ENCODE results near the gene BCAR1. TPM values are rescaled to one million over a fixed set of nuclear protein-coding genes. Genes with fewer than 3 reads are reported as not detected.

BCAR1 gene
- total RNA-seq, 1 experiment from 2014 or later, result 58.6 TPM

DNA sequence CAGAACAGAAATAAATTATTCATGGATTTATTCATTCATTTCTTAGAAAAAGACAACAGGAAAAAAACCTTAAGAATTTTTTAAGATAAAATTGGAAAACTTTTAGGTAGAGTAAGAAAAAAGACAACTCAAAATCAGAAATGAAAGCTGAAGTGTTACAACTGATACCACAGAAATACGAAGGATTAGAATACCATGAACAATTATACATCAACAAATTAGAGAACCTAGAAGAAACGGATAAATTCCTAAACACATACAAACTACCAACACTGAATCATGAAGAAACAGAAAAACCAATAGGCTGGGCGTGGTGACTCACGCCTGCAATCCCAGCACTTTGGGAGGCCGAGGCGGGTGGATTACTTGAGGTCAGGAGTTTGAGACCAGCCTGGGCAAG, 72.2 kb downstream of the BCAR1 start:
- no peak overlapping the region for H3K4me3 Mint-ChIP-seq (ENCODE audit: unreplicated experiment)
- DNase-seq (ENCODE audit: unreplicated experiment), result no peak
- intact Hi-C loops (cut with micrococcal nuclease), result no loop called here
- BruUV-seq (replicated peaks), result no TSS peak
- peaks cover 11% of the 10 kb centered on the region for H3K9me3 Mint-ChIP-seq (ENCODE audit: unreplicated experiment)
- no peaks in the 10 kb centered on the region for H3K27me3 Mint-ChIP-seq (ENCODE audit: insufficient read depth, unreplicated experiment)
- ChIA-PET CTCF (no interaction called here), POLR2A (no interaction called here)
- H3K36me3 Mint-ChIP-seq (ENCODE audit: insufficient read depth, unreplicated experiment), result no peaks in the 10 kb centered on the region
- no peak overlapping the region for H3K27ac Mint-ChIP-seq (ENCODE audit: low read depth, unreplicated experiment)
- no peaks in the 10 kb centered on the region for H3K4me1 Mint-ChIP-seq (ENCODE audit: insufficient read depth, unreplicated experiment)
- TF ChIP-seq, protein P1, sequence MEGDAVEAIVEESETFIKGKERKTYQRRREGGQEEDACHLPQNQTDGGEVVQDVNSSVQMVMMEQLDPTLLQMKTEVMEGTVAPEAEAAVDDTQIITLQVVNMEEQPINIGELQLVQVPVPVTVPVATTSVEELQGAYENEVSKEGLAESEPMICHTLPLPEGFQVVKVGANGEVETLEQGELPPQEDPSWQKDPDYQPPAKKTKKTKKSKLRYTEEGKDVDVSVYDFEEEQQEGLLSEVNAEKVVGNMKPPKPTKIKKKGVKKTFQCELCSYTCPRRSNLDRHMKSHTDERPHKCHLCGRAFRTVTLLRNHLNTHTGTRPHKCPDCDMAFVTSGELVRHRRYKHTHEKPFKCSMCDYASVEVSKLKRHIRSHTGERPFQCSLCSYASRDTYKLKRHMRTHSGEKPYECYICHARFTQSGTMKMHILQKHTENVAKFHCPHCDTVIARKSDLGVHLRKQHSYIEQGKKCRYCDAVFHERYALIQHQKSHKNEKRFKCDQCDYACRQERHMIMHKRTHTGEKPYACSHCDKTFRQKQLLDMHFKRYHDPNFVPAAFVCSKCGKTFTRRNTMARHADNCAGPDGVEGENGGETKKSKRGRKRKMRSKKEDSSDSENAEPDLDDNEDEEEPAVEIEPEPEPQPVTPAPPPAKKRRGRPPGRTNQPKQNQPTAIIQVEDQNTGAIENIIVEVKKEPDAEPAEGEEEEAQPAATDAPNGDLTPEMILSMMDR (IDR thresholded peaks at IDR 0.05; ENCODE audit: unreplicated experiment), result no peak

Other genes with a start within 250 kb of the BCAR1 start
- gene LDHD, start 134.8 kb downstream of the BCAR1 start, total RNA-seq (2022), result 0.15 and 0.30 TPM in 2 replicates
- 11.5 and 14.0 TPM in 2 replicates for gene ZFP1, start 103.1 kb downstream of the BCAR1 start, total RNA-seq (2022)
- gene CTRB2, start 44.5 kb downstream of the BCAR1 start, total RNA-seq (2022), result not detected in 2 replicates
- not detected in 2 replicates for gene CTRB1, start 32.6 kb downstream of the BCAR1 start, total RNA-seq (2022)
- 41.3 and 44.7 TPM in 2 replicates for gene CFDP1, start 181.9 kb upstream of the BCAR1 start, total RNA-seq (2022)
- gene TMEM170A, start 213.1 kb upstream of the BCAR1 start, total RNA-seq (2022), result 20.1 and 21.8 TPM in 2 replicates
- gene CHST6, start 243.8 kb upstream of the BCAR1 start, total RNA-seq (2022), result 0.16 and 0.42 TPM in 2 replicates

Measured in MCF 10A (cell line).